HepG2 (cell line): ENCODE results near the gene C3orf22. TPM values are rescaled to one million over a fixed set of nuclear protein-coding genes. Genes with fewer than 3 reads are reported as not detected.

Experiments
- AGO1 ChIP-seq: fragments of 200-400 bp; formaldehyde crosslinking; IDR thresholded peaks from 2 replicates; pipeline ENCODE4 v1.6.1; 2017; ENCODE audit warnings: mild to moderate bottlenecking, low read depth, low read length, moderate library complexity; ENCODE audit not compliant: poor library complexity, severe bottlenecking
- FOXP1 ChIP-seq, 2 experiments: fragments of 450-650 bp in 1 of 2; IDR thresholded peaks; 2 replicates each; pipeline ENCODE4 v1.6.1; 2017 to 2018; ENCODE audit warnings: antibody characterized with exemption in 1 of 2
- RORA ChIP-seq: sonication (generic); formaldehyde crosslinking; IDR thresholded peaks from 2 replicates; pipeline ENCODE4 v1.5.0; 2020; ENCODE audit warnings: mild to moderate bottlenecking, missing genetic modification reagents, moderate library complexity
- TEAD3 ChIP-seq: optimal IDR thresholded peaks from 2 replicates; pipeline ENCODE3; 2016; ENCODE audit warnings: borderline replicate concordance
- ZBTB3 ChIP-seq: sonication (generic); formaldehyde crosslinking; IDR thresholded peaks from 2 replicates; pipeline ENCODE4 v1.4.0; 2020; ENCODE audit warnings: low read depth, mild to moderate bottlenecking, moderate library complexity, missing genetic modification reagents, borderline replicate concordance
- ZFP62 ChIP-seq: sonication (generic); formaldehyde crosslinking; IDR thresholded peaks from 2 replicates; pipeline ENCODE4 v1.4.0; 2020; ENCODE audit warnings: missing genetic modification reagents
- ZNF136 ChIP-seq: sonication (generic); formaldehyde crosslinking; IDR thresholded peaks from 2 replicates; pipeline ENCODE4 v1.8.1; 2022; ENCODE audit warnings: low read depth, mild to moderate bottlenecking, moderate library complexity, missing genetic modification reagents
- ZNF207 ChIP-seq: fragments of 450-650 bp; IDR thresholded peaks from 2 replicates; pipeline ENCODE4 v1.6.1; 2016; ENCODE audit warnings: antibody characterized with exemption, borderline replicate concordance
- ZNF232 ChIP-seq: sonication (generic); formaldehyde crosslinking; IDR thresholded peaks from 2 replicates; pipeline ENCODE4 v1.4.0; 2020; ENCODE audit warnings: missing genetic modification reagents, borderline replicate concordance
- ZNF34 ChIP-seq: sonication (generic); formaldehyde crosslinking; IDR thresholded peaks from 2 replicates; pipeline ENCODE4 v1.4.0; 2020; ENCODE audit warnings: mild to moderate bottlenecking, missing genetic modification reagents, borderline replicate concordance
- ZNF670 ChIP-seq: sonication (generic); formaldehyde crosslinking; IDR thresholded peaks from 2 replicates; pipeline ENCODE4 v1.8.0; 2022; ENCODE audit warnings: mild to moderate bottlenecking, missing genetic modification reagents, borderline replicate concordance
- ZNF720 ChIP-seq: sonication (generic); formaldehyde crosslinking; IDR thresholded peaks from 2 replicates; pipeline ENCODE4 v1.4.0; 2020; ENCODE audit warnings: missing genetic modification reagents
- ZNF816 ChIP-seq: sonication (generic); formaldehyde crosslinking; IDR thresholded peaks from 2 replicates; pipeline ENCODE4 v1.8.0; 2022; ENCODE audit warnings: missing genetic modification reagents, mild to moderate bottlenecking, borderline replicate concordance
- polyA plus RNA-seq, 8 experiments: library from polyadenylated mRNA; depleted of rRNA in 3 of 8; stranded (reverse) in 7 of 8; unstranded in 1 of 8; fragments of >200 nt; fragmentation: Illumina TruSeq in 4 of 8; extraction: Trizol in 4 of 8; gene quantifications; 2 replicates each; pipeline versions ENCODE4 v1.2.1 to v1.2.3, GENCODE V29; 2011 to 2016; ENCODE audit warnings: low read depth in 4 of 8, missing spikeins in 1 of 8, mixed read lengths in 1 of 8; ENCODE audit not compliant: insufficient read depth in 1 of 8
- total RNA-seq, 5 experiments: library from RNA; depleted of rRNA; stranded (reverse); fragments of >200 nt; fragmentation: Illumina TruSeq; extraction: Trizol; gene quantifications; 2 replicates each; pipeline ENCODE4 v1.2.3, GENCODE V29; 2016; ENCODE audit warnings: low read depth in 1 of 5
- TF ChIP-seq, protein P1 (sequence below): IDR thresholded peaks from 2 replicates; pipeline ENCODE4 v1.6.1; 2016
- TF ChIP-seq, protein P2 (sequence below): sonication (generic); formaldehyde crosslinking; IDR thresholded peaks from 2 replicates; pipeline ENCODE4 v1.4.0; 2020; ENCODE audit warnings: missing genetic modification reagents
- TF ChIP-seq, protein P3 (sequence below): sonication (generic); formaldehyde crosslinking; IDR thresholded peaks from 2 replicates; pipeline ENCODE4 v1.9.0; 2021; ENCODE audit warnings: mild to moderate bottlenecking, missing genetic modification reagents

The C3orf22 gene
- total and polyA plus RNA-seq, 2 of the 13 experiments (the other 11 are each of a cell fraction or from before 2014, with no cell fraction given), result not detected

DNA sequence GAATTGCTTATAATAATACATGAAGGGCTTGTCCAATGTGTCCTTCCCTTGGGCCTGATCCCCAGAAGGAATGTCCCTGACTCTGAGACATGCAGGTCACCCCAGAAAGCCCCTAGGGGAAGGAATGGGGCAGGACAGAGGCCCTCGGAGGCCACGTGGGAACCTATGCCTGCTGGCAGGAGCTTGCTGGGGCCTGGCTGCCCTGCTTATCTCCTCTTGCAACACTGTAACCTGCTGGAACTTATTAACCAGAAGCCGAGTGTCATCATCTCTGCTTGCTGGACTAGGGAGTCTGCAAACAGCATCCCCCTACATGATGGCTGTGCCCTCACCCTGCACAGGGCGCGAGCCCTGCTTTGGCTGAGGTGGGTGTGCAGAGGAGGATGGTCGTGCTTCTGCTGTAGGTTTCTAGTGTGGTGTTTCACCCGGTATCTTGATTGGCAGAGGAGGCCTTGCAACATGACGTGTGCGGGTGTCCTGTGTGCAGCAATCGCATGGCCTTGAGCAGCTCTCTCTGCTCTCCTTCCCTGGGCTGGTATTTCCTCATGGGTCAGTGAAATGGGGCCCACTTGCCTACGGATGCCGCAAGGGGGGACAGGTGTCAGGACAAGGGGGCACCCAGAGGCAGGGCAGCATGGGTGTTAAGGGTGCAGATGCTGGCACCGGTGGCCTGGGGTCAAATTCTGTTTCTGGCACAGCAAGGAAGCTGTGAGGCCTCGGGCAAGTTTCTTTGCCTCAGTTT, 29.8 kb downstream of the C3orf22 start (continued):
- TF ChIP-seq FOXP1 (IDR thresholded peaks at IDR 0.05) (no peak), FOXP1 (CRISPR knock-in tag; IDR thresholded peaks at IDR 0.05) (peak; percentile 69; the same call in 1 of the 2 replicates), ZNF136 (CRISPR knock-in tag) (peak; percentile 52; the same call in 1 of the 2 replicates), ZNF670 (CRISPR knock-in tag) (no peak), ZNF34 (CRISPR knock-in tag) (no peak), ZBTB3 (CRISPR knock-in tag) (peak; percentile 62; the same call in 1 of the 2 replicates), AGO1 (no peak), ZNF720 (CRISPR knock-in tag) (no peak), ZNF207 (no peak), RORA (CRISPR knock-in tag) (no peak), TEAD3 (CRISPR knock-in tag) (peak; percentile 100), ZNF816 (CRISPR knock-in tag) (no peak), ZFP62 (CRISPR knock-in tag) (no peak), ZNF232 (CRISPR knock-in tag) (0 out of 2 replicates have a peak, but pooled peaks have one; percentile 78)
- TF ChIP-seq, protein P1, sequence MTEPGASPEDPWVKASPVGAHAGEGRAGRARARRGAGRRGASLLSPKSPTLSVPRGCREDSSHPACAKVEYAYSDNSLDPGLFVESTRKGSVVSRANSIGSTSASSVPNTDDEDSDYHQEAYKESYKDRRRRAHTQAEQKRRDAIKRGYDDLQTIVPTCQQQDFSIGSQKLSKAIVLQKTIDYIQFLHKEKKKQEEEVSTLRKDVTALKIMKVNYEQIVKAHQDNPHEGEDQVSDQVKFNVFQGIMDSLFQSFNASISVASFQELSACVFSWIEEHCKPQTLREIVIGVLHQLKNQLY (CRISPR knock-in tag), result 0 out of 2 replicates have a peak, but pooled peaks have one; percentile 36
- TF ChIP-seq, protein P2, sequence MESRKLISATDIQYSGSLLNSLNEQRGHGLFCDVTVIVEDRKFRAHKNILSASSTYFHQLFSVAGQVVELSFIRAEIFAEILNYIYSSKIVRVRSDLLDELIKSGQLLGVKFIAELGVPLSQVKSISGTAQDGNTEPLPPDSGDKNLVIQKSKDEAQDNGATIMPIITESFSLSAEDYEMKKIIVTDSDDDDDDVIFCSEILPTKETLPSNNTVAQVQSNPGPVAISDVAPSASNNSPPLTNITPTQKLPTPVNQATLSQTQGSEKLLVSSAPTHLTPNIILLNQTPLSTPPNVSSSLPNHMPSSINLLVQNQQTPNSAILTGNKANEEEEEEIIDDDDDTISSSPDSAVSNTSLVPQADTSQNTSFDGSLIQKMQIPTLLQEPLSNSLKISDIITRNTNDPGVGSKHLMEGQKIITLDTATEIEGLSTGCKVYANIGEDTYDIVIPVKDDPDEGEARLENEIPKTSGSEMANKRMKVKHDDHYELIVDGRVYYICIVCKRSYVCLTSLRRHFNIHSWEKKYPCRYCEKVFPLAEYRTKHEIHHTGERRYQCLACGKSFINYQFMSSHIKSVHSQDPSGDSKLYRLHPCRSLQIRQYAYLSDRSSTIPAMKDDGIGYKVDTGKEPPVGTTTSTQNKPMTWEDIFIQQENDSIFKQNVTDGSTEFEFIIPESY (CRISPR knock-in tag), result no peak
- TF ChIP-seq, protein P3, sequence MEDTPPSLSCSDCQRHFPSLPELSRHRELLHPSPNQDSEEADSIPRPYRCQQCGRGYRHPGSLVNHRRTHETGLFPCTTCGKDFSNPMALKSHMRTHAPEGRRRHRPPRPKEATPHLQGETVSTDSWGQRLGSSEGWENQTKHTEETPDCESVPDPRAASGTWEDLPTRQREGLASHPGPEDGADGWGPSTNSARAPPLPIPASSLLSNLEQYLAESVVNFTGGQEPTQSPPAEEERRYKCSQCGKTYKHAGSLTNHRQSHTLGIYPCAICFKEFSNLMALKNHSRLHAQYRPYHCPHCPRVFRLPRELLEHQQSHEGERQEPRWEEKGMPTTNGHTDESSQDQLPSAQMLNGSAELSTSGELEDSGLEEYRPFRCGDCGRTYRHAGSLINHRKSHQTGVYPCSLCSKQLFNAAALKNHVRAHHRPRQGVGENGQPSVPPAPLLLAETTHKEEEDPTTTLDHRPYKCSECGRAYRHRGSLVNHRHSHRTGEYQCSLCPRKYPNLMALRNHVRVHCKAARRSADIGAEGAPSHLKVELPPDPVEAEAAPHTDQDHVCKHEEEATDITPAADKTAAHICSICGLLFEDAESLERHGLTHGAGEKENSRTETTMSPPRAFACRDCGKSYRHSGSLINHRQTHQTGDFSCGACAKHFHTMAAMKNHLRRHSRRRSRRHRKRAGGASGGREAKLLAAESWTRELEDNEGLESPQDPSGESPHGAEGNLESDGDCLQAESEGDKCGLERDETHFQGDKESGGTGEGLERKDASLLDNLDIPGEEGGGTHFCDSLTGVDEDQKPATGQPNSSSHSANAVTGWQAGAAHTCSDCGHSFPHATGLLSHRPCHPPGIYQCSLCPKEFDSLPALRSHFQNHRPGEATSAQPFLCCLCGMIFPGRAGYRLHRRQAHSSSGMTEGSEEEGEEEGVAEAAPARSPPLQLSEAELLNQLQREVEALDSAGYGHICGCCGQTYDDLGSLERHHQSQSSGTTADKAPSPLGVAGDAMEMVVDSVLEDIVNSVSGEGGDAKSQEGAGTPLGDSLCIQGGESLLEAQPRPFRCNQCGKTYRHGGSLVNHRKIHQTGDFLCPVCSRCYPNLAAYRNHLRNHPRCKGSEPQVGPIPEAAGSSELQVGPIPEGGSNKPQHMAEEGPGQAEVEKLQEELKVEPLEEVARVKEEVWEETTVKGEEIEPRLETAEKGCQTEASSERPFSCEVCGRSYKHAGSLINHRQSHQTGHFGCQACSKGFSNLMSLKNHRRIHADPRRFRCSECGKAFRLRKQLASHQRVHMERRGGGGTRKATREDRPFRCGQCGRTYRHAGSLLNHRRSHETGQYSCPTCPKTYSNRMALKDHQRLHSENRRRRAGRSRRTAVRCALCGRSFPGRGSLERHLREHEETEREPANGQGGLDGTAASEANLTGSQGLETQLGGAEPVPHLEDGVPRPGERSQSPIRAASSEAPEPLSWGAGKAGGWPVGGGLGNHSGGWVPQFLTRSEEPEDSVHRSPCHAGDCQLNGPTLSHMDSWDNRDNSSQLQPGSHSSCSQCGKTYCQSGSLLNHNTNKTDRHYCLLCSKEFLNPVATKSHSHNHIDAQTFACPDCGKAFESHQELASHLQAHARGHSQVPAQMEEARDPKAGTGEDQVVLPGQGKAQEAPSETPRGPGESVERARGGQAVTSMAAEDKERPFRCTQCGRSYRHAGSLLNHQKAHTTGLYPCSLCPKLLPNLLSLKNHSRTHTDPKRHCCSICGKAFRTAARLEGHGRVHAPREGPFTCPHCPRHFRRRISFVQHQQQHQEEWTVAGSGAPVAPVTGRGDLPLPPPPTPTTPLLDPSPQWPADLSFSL (CRISPR knock-in tag), result peak; percentile 42; the same call in 1 of the 2 replicates
